SH-SY5Y (cell line): Measurements from ENCODE around the gene RUNX3.

Experiments used
- GATA2 ChIP-seq: IDR thresholded peaks from 2 replicates; pipeline ENCODE4 v1.6.1; 2011; ENCODE audit warnings: mild to moderate bottlenecking, low read depth, low read length
- GATA3 ChIP-seq: IDR thresholded peaks from 2 replicates; pipeline ENCODE4 v1.6.1; 2011; ENCODE audit warnings: low read depth, mild to moderate bottlenecking, low read length, moderate library complexity

Gene RUNX3

DNA sequence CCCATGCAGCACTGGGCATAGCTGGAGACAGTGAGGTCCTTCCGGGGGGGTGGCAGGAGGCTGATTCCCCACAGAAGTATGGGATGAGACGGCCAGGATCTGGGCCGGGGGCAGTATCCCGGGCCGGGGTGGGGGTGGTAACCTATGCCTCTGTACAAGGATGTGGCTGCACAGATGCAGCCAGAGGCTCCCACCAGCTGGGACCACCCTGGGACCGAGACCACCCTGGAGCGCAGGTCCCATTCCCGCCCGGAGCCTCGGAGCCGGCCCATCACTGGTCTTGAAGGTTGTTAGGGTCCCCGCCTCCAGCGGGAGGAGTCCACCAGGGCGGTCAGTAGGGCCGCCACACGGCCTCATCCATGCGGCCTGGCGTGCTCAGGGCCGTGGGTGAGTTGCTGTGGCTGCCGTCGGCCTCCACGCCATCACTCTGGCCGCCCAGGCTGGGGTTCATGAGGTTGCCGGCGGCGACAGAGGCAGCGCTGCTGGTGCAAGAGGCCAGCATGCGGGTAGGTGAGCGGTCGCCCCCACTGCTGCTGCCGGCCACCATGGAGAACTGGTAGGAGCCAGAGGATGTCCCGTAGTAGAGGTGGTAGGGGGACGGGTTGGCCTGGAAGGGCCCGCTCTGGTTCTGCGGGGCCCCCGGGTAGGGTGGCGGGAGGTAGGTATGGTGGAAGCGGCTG, 28.1 kb downstream of the RUNX3 start:
- TF ChIP-seq GATA2 (no peak), GATA3 (no peak)

DNA sequence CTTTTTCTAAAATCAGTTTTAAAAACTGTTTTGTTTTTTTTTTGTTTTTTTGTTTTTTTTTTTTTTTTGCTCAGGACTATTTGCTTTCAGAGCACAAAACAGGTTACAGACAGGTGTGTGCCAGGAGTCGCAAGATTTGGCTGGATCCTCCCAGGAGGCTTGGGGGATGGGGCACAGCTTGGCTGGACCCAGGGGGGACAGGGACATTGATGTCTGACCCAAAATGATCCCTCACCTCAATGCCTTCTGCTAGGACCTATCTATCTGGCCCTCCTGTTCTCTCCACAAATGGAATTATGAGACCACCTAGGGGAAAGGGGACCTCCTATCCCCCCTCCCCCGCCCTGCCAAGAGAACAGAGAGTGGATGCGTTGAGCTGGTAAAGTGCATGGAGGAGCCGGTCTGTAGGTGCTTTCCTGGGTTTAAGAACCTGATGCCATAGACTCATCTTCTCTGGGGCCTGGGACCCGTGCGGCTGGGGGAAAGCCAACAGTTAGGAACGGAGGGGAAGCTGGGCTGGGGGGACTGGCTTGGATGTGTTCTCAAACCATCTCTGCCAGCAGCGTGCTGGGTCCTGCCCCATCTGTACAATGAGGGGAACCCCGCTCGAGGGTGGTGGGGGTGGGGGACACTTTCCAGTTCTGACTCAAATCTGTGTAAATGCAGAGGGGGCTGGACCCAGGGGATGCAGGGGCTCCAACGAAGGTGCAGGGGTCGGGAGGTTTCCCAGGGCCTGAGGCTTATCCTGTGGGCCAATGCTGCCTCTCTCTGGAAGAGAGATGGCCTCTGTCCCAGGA, 28.9 kb downstream of the RUNX3 start:
- TF ChIP-seq GATA3 (no peak), GATA2 (no peak)

DNA sequence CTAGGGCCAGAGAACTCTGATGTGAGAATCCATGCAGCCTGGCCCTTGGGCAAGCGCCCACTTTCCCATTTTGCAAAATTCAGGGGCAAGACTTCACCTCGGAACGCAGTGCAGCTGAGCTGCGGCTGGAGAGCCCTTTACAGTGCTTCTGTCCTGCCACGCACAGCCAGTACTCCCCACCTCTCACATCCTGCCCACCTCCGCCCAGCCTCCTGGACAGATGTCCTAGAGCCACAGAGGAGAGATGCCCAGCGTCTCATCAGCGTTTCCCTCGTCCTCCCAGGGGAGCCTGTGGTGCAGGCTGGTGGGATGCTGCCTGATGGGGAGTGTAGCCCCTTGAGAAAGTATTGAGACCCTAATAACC, 29.6 kb downstream of the RUNX3 start:
- TF ChIP-seq GATA3 = no peak
- no peak for TF ChIP-seq GATA2

DNA sequence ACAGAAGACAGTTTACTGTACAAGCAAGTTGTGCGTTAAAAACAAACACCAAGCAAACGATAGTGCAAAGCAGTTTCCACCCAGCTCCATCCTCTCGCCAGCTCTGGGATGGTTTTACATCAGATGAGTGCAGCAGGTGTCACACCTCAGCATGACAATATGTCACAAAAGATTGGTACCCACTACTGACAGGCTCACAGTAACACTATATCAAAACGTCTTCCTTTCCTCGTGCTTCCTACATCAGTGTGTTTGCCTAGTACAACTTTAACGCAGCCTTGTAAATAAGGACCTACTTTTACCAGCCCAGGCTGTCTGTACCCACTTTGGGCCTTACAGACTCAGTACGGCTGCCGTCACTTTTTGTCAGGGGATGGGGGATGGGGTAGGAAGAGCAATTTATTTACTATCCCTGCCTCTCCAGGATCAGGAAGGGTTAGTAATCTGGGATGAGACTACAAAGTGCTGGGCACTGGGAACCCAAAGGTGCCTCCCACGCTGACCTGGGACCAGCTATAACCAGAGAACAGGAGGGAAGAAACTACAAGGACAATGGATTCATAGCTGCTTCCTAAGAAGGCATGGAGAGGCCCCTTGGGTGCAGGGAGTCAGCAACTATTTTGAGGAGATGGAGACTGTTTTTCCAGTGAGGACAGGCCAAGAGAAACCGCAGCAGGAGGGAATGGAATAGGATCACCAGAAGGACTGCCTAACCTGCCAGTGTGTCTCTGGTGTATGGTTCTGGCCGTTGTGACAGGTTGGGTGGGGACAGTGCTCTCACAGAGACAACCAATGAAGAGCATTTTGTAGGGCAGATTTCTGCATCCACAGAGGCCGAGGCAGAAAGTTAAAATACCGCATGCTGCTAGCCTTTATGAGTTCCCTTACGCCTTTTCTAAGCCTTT, 30.2 kb downstream of the RUNX3 start:
- no peak for TF ChIP-seq GATA2
- no peak for TF ChIP-seq GATA3

DNA sequence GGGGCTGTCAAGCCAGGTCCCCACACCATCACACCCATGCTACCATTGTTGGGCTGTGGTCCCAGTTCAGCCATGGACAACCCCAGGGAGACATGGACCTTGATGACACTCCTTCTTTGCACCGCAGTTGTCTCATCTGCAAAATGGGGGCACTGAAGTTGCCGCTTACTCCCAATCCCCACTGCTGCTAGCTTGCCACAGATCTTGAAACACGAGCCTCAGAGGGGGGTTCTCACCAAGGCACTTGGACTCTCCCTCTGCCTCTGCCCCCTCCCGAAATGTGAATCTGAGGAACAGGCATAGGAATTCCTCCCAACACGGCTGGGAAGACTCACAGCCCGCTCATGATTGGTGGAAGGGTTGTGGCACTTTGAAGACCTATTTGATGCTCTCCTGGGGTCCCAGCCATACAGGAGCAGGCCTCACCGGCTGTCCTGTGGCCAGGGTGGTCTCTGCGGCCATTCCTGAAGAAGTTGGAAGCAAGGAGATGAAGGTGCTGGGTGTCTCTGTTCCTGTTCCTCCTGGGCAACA, 31.1 kb downstream of the RUNX3 start:
- no peak for TF ChIP-seq GATA3
- TF ChIP-seq GATA2 = no peak

GRCh38 chr1:24898152-24898908, 31.7 kb downstream of the RUNX3 start:
- TF ChIP-seq GATA3 (no peak), GATA2 (no peak)

- TF ChIP-seq GATA2 (no peak), GATA3 (no peak)
Measured at GRCh38 chr1:24897263-24898151, 32.6 kb downstream of the RUNX3 start.

GRCh38 chr1:24896596-24897262, 33.3 kb downstream of the RUNX3 start:
- TF ChIP-seq GATA2 (no peak), GATA3 (no peak)

DNA sequence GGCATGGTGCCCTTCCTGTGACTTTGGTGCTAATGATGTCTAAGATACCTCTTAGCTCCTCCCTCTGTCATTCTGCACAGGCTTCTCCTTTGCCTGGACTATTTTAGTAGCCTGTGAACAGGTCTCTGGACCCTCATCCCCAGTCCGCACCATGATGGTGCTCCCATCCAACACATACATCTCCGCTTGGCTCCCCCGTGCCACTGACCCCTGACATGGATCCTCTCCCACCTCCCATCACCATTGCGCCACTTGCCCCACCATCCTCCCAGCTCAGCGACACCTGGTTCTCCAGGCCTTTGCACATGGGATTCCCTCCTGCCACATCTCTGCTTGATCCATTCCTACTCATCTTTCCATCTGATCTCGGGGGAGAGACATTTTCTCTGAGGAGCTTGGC, 33.9 kb downstream of the RUNX3 start:
- TF ChIP-seq GATA2 = no peak
- no peak for TF ChIP-seq GATA3

DNA sequence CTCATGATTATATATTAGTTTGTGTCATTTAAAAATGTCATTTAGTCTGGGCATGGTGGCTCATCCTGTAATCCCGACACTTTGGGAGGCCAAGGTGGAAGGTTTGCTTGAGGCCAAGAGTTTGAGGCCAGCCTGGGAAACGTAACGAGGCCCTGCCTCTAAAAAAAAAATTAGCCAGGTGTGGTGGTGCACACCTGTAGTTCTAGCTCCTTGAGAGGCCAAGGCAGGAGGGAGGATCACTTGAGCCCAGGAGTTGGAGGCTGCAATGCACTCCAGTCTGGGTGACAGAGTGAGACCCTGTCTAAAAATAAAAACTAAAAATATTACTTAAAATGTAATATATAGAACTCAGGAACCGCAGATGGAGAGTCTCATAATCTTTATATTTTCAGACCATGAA, 34.6 kb downstream of the RUNX3 start:
- TF ChIP-seq GATA2 (no peak), GATA3 (no peak)

GRCh38 chr1:24894002-24894401, 36.1 kb downstream of the RUNX3 start:
- TF ChIP-seq GATA2 = no peak
- no peak for TF ChIP-seq GATA3

DNA sequence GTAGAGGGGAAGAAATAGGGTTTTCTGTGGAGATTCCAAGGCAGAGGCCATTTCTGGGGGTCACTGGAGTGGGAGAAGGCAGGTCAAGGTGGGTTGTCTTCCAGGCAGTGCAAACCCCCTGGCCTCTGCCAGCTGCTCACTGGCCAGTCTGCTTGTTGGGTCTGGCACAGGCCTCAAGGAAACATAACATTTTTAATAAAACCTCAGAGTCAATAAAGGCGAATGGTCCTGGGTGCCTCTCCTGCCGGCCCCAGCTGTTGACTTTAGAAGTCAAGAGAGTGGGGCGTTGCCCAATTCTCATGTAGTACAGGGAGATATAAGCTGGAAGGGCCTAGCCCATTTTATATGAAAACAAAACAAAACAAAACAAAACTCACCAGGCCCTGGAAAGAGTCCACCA, 36.6 kb downstream of the RUNX3 start:
- TF ChIP-seq GATA3 (no peak), GATA2 (no peak)
